HG02981 (cell line): Measurements from ENCODE around the gene XRN1.

Experiments used
- ATAC-seq: cut with Tn5 transposase; IDR thresholded peaks from one replicate; pipeline ENCODE4 v1.9.1; 2021; ENCODE audit warnings: mild to moderate bottlenecking, moderate library complexity; ENCODE audit not compliant: unreplicated experiment

XRN1 gene

GRCh38 chr3:142275856-142276255, 172.0 kb downstream of the XRN1 start:
- no peak for ATAC-seq

- ATAC-seq = no peak
Observed at GRCh38 chr3:142274908-142275307, 172.9 kb downstream of the XRN1 start.

- ATAC-seq = no peak
Observed at GRCh38 chr3:142273501-142273900, 174.3 kb downstream of the XRN1 start.

GRCh38 chr3:142272200-142272891, 175.5 kb downstream of the XRN1 start:
- no peak for ATAC-seq

DNA sequence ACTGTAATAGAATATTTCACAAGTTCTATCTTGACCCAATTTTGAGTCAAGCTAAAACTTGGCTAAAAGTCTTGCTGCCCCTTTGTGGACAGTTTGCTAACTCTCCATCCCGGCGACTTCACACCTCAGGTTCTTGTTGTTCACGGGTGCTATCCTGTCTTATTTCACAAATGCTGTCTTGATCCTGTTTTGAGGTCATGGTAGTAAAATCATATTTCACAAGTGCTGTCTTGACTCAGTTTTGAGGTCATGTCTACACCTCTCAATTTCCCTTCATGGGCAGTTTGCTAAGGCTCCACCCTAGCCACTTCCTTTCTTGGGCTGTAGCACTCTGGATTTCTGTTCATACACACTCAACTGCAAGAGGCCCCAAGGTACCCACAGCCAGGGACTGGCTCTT, 177.4 kb downstream of the XRN1 start:
- no peak for ATAC-seq

- ATAC-seq = no peak
Observed at GRCh38 chr3:142269767-142270166, 178.1 kb downstream of the XRN1 start.

- no peak for ATAC-seq
Observed at GRCh38 chr3:142268426-142268825, 179.4 kb downstream of the XRN1 start.

DNA sequence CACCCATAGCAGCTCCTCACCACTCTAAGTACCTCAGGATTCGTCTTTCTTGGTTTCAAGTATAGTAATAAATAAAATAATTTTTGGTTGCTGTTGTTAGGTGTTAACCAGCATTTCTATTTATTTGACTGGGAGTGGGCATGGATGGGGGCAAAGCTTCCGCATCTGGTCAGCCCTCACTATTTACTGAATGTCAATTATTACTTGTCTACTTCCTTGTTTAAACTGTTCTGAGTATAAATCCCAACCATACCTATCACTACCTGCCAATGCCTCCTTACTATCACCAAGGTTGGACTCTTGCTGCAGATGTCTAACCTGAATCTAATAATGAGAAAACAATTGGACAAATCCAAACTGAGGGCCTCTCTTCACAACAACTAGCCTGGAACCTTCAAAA, 180.6 kb downstream of the XRN1 start:
- no peak for ATAC-seq

- no peak for ATAC-seq
Observed at GRCh38 chr3:142263112-142263511, 184.7 kb downstream of the XRN1 start.

GRCh38 chr3:142259359-142259758, 188.5 kb downstream of the XRN1 start:
- no peak for ATAC-seq

GRCh38 chr3:142256712-142257333, 191.0 kb downstream of the XRN1 start:
- ATAC-seq = no peak
